HG03469 (cell line): ENCODE measurements around the gene ZNF726.
"Not testable (repeated sequence)": the region's sequence is repeated elsewhere in the genome, so short reads cannot be mapped to it uniquely, and the experiment has no call there.

Source experiments
- ATAC-seq: cut with Tn5 transposase; IDR thresholded peaks from one replicate; pipeline ENCODE4 v1.9.1; 2021; ENCODE audit warnings: mild to moderate bottlenecking, moderate library complexity, moderate number of reproducible peaks; ENCODE audit not compliant: unreplicated experiment

ZNF726 gene

DNA sequence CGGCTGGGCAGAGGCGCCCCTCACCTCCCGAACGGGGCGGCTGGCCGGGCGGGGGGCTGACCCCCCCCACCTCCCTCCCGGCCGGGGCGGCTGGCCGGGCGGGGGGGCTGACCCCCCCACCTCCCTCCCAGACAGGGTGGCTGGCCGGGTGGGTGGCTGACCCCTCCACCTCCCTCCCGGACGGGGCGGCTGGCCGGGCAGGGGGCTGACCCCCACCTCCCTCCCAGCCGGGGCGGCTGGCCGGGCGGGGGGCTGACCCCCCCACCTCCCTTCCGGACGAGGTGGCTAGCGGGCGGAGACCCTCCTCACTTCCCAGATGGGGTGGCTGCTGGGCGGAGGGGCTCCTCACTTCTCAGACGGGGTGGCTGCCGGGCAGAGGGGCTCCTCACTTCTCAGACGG is 22.3 kb downstream of the ZNF726 start:
- ATAC-seq: not testable (repeated sequence)

GRCh38 chr19:23943411-23943810 is 28.7 kb downstream of the ZNF726 start:
- ATAC-seq: no peak

DNA sequence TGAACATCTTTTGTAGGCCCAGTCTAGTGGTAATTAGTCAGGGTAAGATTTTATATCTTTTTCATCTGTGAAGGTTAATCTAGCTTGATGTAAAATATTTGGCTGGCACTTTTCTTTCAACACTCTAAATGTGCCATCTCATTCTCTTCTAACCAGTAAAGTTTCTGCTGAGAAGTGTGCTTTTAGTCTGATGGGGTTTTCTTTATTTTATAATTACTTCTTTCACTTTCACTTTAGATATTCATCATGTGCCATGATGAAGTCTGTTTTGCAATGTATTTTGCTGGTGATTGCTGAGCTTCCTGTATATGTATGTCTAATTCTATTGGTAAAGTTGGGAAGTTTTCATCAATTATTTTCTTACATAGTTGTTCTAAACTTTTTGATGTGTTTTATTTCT is 31.9 kb downstream of the ZNF726 start:
- no peak for ATAC-seq

- no peak for ATAC-seq
Measured at GRCh38 chr19:23949611-23950010, 34.9 kb downstream of the ZNF726 start.

DNA sequence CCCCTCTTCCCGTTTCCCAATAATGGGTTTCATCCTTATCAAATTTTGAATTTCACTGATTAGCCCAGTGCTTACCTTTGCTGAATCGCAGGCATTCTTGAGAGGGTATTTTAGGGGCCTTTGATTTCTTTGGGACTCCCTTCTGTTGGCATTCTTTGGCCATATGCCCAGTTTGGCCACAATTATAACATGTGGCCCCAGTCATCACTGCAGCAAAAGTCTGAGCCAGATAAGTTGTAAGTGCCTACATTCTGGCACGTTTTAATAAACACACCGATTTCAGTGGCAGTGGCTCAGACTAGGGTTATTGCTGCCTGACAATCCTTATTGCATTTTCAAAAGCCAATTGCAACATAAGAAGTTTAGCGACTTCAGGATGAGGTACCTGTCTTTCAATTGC is 41.4 kb downstream of the ZNF726 start:
- ATAC-seq: no peak

DNA sequence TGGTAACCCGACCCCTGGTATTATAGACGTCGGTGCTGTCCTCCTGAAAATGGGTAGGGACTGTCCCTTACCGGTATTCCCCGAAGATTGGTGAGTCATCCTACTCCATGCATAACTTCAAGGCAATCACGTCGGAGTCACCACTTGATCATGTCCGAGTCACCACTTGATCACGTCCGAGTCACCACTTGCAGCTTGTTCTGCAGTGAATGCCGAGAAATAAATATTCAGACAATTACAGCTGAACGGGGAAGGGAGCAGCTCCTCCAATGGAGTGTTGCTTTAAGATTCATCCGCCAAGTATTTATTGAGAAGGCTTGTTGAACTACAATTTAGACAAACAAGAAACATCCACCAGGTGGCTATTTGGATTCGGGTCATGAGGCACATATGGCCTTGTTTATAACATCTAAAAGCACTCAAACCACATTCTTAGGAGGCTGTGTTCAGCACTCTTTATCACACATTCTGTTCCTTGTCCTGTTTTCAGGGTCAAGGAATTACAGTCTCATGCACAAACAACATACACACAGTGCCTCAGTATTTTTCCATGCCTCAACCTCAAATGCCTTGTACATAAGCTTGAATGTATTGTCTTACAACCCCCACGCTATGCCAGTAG is 43.1 kb downstream of the ZNF726 start:
- ATAC-seq: no peak

DNA sequence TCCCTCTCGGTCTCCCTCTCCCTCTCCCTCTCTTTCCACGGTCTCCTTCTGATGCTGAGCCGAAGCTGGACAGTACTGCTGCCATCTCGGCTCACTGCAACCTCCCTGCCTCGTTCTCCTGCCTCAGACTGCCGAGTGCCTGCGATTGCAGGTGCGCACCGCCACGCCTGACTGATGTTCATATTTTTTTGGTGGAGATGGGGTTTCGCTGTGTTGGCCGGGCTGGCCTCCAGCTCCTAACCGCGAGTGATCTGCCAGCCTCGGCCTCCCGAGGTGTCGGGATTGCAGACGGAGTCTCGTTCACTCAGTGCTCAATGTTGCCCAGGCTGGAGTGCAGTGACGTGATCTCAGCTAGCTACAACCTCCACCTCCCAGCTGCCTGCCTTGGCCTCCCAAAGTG is 48.7 kb downstream of the ZNF726 start:
- not testable (repeated sequence) for ATAC-seq

DNA sequence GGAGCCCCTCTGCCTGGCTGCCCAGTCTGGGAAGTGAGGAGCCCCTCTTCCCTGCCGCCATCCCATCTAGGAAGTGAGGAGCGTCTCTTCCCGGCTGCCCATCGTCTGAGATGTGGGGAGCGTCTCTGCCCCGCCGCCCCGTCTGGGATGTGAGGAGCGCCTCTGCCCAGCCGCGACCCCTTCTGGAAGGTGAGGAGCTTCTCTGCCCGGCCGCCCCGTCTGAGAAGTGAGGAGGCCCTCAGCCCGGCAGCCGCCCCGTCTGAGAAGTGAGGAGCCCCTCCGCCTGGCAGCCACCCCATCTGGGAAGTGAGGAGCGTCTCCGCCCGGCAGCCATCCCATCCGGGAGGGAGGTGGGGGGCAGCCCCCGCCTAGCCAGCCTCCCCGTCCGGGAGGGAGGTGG is 49.2 kb downstream of the ZNF726 start:
- not testable (repeated sequence) for ATAC-seq

GRCh38 chr19:23964334-23964733 is 49.6 kb downstream of the ZNF726 start:
- not testable (repeated sequence) for ATAC-seq

- no peak for ATAC-seq
Measured at GRCh38 chr19:23969630-23970029, 54.9 kb downstream of the ZNF726 start.

DNA sequence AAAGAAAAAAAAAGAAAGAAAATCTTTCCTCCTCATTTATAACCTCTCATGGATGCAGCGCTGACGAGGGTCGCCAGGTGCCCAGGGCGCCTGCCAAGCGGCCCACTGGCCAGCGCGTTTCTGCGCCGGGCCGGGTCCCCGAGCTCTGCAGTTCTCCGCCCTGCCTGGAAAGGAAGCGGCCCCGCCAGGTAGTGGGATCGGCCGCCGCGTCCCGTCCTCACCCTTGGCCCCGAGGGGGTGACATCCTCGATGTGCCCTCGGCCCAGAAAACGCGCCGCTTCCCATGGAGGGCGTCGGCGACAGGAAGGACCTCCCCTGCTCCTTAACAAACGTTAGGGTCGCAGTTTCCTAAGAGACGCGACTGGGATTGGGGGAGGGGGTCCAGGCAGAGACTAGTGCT is 56.9 kb downstream of the ZNF726 start:
- no peak for ATAC-seq

- ATAC-seq: no peak
Measured at GRCh38 chr19:23972161-23972560, 57.5 kb downstream of the ZNF726 start.

GRCh38 chr19:23974941-23975340 is 60.3 kb downstream of the ZNF726 start:
- ATAC-seq: no peak

DNA sequence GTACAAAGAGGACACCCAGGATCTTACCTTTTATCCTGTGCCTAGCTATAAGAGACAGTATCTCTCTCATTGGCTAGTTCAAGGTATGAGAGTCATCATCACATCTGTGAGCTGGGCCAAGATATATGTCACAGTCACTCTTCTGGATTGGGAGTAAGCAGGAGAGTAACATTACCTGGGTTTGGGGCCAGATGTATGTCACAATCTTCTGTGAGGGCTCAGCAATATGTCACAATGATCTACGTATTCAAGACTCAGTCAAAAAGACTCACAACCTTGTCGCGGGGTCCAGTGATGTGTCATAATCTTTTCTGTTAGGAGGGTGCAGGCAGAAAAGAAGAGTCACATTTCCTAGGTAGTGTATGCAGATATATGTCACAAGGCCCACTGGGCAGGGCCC is 61.9 kb downstream of the ZNF726 start:
- not testable (repeated sequence) for ATAC-seq

DNA sequence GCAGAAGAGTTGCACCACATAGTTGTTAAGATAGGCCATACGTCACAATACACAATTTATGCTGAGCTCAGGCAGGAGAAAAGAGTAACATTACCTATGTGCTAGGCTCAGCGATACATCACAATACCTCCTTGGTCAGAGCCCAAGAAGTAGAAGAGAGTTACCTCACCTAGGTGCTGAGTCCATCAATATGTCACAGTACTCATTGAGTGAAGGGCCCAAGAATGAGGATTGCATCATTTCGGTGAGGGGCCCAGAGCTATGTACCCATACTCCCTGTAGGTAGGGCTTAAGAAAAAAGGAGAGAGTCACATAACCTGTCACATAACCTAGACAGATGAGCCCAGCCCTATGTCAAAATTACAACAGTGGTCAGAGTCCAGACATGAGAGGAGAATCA is 62.6 kb downstream of the ZNF726 start:
- not testable (repeated sequence) for ATAC-seq

GRCh38 chr19:23978068-23978467 is 63.4 kb downstream of the ZNF726 start:
- no peak for ATAC-seq

DNA sequence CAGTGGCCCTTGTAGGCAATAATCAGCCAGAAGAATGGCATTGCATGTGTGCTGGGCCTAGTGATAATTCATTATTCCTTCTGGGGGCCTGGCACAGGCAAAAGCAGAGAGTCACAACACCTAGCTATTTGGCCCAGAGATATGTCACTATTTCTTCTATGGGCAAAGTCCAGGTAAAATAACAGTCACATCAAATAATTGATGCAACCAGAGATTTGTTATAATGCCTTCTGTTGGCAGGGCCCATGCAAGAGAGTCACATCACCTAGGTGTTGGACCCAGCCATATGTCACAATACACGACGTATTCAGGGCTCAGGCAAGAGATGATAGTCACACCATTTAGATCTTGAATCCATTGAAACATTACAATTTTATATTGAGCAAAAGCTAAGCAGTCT is 66.1 kb downstream of the ZNF726 start:
- ATAC-seq: no peak

- ATAC-seq: no peak
Measured at GRCh38 chr19:23981863-23982262, 67.2 kb downstream of the ZNF726 start.

DNA sequence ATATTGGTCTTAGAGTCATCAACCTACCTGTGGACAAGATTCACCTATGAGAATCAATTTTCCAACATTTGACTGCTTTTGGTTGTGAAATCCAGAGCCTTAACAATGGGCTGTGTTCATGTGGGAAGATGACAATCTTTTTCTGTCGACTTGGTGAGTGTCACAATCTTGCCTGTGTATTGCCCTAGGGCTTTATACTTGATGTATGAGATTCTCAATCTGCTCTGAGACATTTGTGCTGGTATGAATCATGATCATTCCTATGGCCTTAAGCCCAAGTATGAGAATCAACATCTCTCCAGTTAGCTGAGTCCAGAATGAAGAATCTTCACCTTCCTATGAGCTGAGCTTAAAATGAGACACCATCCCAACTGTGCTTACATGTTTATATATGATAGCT is 68.7 kb downstream of the ZNF726 start:
- ATAC-seq: no peak
